Fibroblast of mammary gland (primary cell): Measurements from ENCODE around the gene RPS10.
A peak's percentile ranks its signal among the peaks of the same experiment; 100 is the strongest.

Experiments
- DNase-seq: peaks from one replicate; pipeline ENCODE4 v3.0.0-alpha.2; 2010; ENCODE audit warnings: low read depth
- H3K4me3 ChIP-seq: 2 replicates; pipeline ENCODE4 v1.5.1; 2011; ENCODE audit warnings: low read depth, mild to moderate bottlenecking, low read length, moderate library complexity; ENCODE audit not compliant: control insufficient read depth
- CTCF ChIP-seq: conservative IDR thresholded peaks from 2 replicates; pipeline ENCODE4 v1.5.1; 2011; ENCODE audit warnings: low read depth, low read length, inconsistent platforms; ENCODE audit not compliant: control insufficient read depth, insufficient read depth

RPS10 gene

DNA sequence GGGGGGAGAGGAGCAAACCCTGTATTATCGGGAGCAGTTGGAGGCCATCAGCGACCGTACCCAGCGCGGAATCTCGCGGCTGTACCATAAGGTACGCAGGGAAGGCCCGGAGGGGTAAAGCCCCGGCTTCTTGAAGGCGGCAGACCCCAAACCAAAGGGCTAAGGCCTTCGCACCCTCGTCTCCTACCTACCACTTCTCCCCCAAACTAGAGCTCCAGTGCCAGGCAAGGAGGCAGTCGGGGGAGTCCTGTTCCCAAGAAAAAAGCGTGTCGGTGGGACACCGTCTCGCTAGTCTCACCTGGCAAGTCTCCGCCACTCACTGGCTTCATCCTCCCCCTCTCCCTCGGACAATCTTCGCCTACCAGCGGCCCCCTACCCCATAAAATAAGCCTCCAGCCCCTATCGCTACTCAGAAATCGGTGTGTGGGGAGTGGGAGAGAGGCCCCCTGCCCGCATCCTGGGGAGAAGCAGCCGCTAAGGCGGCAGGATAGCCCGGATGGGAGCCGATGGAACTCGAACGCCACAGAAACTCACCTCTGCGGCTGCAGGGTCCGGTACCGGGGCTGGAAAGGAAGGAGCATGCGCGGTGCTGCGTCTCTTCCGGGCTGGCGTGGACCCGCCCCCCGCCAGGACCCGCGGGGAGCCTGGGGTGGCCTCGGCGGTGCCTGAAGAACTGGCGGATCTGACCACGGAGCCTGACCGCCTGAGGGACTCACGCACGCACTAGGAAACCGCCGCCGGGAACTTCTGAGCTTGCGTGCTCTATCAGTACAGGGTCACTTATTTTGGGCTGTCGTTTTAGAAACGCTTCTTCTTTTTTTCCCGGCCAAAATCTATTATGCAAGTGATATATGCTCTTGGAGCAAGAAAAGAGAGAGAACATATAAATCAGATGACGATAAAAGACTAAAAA lies at the start of gene RPS10:
RPS10 (minus strand) TSS at position 572 of the 913 bp plus-strand sequence. CDS start 848 bp downstream, outside the sequence.
- peak; percentile 90 for DNase-seq
- TF ChIP-seq CTCF: no peak

DNA sequence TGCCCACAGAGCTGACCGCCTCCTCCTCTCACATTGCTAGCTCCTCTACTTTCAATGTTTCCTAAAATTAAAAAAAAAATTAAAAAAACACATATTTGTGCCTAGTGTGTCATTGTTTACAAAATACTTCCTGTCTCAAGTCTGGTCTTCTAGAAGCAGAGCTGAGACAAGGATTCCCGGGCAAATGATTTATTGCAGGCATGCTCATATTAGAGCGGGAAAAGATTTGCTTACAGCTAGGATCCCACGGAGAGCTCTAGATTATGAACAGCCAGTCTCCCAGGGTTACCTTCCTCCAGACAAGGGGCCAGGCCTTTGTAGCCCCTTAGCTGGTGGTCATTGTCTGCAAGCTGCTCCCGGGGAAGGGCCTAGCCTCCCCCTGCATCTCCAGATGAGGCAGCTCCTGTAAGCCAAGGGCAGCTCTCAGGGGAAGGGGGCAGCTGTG lies 49.4 kb upstream of the RPS10 start:
- H3K4me3 ChIP-seq: no peak overlapping the region
- no peak for DNase-seq
- no peak for TF ChIP-seq CTCF

More for the DNA sequence above, at the start of gene RPS10:
- H3K4me3 ChIP-seq: peak within 1 kb of the TSS; percentile 100

DNA sequence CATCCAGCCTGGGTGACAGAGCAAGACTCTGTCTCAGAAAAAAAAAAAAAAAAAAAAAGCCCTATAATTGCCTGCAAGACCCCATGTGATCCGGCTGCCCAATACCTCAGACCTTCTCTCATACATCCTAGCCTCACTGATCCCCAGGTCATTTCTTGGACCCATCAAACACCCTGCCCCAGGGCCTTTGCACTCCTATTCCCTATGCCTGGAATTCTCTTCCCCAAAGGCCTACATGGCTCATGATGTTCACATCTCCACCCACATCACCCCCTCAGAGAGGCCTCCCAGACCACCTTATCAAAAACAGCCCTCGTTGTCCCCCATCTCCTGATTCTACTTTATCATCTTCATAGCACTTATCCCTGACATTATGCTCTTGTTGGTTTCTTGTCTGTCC lies 48.9 kb upstream of the RPS10 start:
- no peak for TF ChIP-seq CTCF
- H3K4me3 ChIP-seq: no peak overlapping the region
- no peak for DNase-seq

GRCh38 chr6:34473967-34474366 lies 48.1 kb upstream of the RPS10 start:
- H3K4me3 ChIP-seq: no peak overlapping the region
- DNase-seq: no peak
- no peak for TF ChIP-seq CTCF

- TF ChIP-seq CTCF: no peak
- DNase-seq: no peak
- no peak overlapping the region for H3K4me3 ChIP-seq
Measured at GRCh38 chr6:34472425-34472824, 46.6 kb upstream of the RPS10 start.

DNA sequence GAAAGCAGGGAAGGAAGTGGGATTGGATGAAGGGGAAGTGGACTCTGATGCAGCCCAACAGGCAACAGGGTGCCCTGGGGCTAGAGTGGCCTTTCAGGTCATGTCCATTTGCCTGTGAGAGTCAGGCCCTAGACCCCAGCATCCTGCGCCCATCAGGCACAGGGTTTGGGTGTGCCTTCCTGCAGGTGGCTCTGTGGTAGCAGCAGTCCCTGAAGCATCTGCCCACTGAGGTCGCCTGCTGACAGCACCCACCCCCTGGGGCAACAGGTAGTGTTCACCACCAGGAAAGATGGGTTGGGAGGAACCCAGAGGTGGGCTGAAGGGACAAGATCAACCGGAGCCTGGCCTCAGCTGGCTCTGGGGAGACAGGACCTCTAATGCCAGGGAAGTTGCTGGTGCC lies 43.6 kb upstream of the RPS10 start:
- no peak for TF ChIP-seq CTCF
- no peak for DNase-seq
- H3K4me3 ChIP-seq: no peak overlapping the region
